GM19455 (cell line): ENCODE data around the gene GABBR2.
"Not testable (repeated sequence)": the region's sequence is repeated elsewhere in the genome, so short reads cannot be mapped to it uniquely, and the experiment has no call there.

Experiments used
- ATAC-seq: cut with Tn5 transposase; IDR thresholded peaks from one replicate; pipeline ENCODE4 v1.9.1; 2021; ENCODE audit not compliant: unreplicated experiment

The GABBR2 gene

DNA sequence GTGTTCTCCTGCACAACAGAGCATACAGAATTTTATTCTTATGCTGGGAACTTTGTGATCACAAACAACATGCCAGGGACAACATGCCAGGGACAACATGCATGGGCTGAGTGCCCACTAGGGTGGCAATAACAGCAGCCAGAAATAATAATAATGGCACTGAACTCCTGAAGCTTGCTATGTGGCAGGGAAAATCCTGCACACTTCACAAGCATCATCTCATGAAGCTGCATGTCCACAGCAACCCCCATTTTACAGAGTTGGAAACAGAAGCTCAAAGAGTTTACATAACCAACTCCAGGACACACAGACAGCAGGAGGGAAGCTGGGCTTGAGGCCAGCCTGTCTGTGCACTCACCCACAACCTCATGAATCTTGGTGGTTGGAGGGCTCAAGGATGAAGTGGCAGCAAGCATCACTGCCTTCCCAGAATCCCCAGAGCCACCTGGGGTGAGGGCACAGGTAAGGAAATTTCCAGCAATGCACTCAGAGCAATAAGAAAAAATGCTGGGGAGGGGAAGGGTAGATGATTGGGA is 111.4 kb downstream of the GABBR2 start:
- ATAC-seq: no peak

DNA sequence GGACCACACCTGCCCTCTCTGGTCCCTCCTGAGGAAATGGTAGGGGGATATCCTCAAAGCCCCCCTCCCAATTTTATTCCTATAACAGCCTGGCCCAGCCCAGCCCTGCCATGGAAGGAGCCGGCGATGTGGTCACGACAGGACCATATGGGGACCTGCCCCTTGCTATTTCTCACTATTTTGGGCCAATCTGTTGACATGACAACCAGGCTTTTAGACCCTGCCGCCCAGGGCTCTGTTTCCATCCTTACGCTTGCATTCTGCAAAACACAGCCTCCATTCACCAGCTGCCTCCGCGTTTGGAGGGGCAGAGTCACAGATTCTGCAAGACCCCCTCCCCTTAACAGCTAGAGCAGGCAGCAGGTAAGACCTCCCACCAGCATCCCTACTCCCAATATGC is 112.2 kb downstream of the GABBR2 start:
- ATAC-seq: no peak

DNA sequence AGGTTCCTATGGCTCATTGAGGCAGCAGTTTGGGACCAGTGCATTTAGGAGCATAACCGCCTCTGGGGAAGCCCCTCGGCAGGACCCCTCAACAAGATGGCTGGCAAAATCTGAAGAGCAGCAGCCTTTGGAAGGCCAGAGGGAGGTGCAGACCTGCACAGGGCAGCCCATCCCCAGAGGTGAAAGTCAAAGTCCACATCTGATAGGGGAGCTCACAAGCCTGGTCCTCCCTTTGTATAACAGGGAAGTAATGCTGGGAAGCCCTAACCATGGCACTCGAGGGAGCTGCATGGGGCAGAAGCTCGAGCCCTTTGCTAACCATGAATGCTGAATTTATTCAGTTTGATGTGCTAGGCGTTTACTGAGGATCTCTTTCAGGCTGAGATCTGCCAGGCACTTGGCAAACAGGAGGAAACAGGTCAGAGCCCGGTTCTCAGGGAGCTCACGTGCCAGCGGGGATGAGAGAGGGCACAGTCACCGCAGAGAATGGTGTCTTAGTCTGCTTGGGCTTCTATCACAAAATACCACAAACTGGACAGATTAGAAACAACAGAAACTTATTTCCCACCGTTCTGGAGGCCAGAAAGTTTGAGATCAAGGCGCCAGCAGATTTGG is 114.1 kb downstream of the GABBR2 start:
- no peak for ATAC-seq

DNA sequence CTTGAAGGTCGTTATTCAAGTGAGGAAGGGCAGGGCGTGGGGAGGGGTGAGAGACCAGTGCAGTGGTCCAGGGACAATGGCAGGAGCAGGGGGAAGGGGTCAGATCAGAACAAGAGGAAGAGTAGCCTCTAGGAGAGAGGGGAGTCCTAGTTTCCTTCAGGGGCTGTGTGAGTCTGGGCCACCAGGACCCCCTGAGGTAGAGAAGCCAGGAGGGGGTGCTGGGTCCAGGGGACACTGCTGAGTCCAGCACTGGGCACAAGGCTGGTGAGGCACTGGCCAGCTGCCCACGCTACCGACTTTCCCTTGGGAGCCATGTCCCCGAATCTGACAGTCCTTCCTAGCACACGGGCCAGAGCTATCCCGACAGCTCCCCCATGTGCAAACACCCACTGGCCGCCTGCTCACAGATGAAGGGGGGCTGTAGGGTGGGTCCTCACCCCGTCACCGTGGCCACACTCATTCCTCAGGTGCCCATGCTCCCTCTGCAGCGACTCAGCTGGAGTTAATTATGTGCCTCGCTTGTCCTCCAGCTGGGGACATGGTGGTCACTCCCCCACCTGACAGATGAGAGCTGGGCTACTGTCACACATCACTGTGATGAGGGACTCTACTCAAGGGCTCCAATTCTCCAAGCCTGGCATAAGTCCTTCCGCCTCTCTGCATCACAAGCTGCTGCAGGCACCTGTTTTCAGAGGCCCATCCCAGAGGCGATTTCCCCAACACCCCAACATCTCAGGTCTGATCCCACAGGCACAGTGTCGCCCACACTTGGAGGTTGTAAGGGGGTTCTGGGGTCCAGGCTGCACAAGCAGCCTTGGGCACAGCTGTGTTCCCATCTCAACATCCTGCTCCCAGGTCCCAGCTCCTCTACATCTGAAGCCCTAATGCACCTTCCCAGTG is 115.1 kb downstream of the GABBR2 start:
- no peak for ATAC-seq

DNA sequence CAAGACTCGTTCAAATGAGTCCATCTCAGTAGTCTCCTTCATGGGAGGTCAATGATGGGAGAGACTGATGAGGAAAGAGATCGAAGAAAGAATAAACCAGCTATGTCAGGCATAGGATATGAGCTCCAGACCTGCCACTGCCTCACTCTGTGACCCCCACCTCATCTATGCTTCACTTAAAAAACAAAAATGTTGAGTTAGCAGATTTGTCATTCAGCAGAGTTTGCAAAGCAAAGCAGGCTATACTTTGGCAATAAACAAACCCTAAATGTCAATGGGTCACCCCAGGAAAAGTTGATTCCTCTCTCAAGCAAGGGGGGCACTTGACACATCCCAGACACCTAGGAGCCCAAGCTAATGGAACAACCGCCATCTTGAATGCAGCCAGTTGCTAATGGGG is 117.0 kb downstream of the GABBR2 start:
- ATAC-seq: no peak

DNA sequence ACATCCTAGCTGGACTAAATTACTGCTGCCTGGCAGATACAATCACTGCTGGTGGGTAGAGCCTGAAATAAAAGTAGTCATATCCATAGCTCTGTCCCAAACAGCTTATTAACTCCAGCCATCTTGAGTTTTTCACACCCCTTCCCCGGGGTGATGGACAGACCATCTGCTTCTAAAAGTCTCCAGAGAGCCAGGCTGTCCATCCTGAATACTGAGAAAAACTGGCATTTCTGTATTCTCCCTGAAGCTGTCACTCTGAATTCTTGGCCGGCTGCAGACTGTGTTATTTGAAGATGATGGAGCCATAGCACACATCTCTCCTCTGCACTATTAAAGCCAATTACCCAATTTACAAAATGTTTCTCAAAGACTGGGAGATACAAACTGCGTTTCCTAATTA is 118.6 kb downstream of the GABBR2 start:
- no peak for ATAC-seq

DNA sequence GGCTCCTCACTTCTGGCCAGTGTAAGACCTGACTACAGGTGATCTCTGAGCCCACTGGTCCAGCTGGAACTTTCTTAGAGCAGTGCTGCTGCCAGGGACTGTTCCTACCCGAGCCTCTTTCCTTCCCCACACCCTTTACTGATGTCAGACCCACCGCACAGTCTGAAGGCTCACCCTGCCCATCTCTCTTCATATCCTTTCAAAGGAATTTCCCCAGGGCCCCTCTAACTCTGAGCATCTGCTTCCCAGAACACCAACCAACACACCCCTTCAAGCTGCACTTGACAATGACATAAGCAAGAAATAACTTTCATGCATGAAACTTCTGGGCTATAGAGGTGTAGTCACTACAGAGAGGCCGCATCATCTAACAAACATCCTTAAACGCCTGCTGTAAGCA is 119.6 kb downstream of the GABBR2 start:
- ATAC-seq: no peak

DNA sequence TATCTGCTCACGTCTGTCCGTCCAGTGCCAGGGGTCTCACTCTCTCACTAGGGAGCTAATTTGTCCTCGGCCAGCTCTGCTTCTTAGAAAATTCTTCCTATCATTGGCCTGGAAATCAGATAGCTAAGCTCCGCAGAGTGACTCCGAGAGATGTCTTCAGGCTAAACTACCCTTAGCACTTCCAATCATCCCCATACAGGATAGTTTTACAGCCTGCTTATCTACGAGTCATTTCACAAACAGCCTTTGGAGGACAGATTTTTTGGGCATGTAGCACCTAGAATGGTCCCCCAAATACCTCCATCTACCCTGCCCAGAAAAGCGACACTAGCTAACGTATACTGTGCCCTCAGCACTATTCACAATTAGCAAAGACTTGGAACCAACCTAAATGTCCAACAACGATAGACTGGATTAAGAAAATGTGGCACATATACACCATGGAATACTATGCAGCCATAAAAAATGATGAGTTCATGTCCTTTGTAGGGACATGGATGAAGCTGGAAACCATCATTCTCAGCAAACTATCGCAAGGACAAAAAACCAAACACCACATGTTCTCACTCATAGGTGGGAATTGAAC is 123.8 kb downstream of the GABBR2 start:
- not testable (repeated sequence) for ATAC-seq

DNA sequence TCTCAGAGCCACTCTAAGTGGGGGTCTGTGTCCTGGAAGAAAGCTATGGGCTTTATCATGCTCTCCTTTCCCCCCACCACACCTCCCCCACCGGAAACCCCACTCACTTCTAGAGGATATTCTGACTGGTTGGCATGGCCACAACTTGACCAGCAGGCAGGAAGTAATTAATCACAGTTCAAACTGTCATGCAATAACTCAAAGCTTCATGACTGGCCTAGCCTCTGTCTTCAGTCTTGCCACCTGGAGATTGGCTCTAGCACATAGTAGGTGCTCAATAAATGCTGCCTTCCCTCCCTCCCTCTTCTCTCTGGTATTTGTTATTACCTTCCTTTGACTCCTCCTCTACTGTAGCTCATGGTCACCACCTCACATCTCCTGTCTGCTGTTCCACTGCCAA is 124.7 kb downstream of the GABBR2 start:
- ATAC-seq: no peak

DNA sequence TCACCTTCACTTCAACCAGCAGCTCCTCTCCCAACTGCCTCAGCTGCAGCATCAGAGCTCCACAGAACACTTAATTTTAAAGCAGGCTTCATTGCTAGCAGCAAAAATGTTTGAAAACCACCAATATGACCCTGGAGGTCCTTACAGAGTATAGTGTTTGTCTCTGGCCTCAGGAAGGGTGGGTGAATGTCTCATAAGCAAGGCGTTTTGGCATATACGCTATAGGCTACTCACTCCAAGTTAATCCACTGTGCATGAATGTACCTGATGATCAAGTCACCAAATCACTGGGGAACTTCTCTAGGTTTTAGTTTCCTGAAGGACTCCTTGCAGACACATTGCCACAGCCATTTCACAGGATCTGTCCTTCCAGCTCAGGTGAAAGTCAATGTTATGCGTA is 125.3 kb downstream of the GABBR2 start:
- no peak for ATAC-seq

DNA sequence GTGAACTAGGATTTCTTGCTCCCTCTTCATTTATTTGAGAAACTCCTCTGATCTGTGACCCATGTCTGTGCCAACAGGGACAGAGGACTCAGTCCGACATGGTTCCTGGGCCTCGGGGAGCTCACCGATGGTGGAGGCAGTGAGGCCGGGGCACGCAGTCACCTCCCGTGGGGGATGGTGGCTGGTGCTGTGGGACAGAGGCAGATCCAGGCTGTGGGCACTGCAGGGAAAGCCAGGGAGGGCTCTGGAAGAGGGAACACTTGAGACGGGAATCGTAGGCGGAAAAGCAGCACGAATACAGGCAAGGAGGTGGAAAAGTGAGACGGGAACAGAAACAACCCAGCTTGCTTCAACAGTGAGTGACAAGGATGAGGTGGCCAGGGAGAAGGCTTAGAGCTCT is 127.8 kb downstream of the GABBR2 start:
- ATAC-seq: no peak

DNA sequence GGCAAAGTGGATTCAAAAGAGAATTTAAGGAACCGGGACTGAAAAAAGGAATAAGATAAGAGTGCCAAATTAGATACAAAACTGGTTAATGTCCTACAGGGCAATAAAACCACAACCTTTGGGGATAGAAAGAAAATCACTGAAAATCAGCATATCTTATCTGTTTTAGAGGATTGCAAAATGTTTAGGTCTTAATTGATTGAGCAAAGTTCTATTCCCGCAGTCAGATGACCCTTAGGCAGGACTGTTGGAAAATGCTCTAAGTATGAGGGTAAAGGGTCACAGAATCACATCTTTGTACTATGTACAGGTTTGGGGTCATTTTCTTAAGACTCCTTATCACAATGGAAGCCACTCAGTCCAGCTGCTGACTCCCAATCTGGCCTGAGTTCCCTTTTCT is 129.0 kb downstream of the GABBR2 start:
- no peak for ATAC-seq

DNA sequence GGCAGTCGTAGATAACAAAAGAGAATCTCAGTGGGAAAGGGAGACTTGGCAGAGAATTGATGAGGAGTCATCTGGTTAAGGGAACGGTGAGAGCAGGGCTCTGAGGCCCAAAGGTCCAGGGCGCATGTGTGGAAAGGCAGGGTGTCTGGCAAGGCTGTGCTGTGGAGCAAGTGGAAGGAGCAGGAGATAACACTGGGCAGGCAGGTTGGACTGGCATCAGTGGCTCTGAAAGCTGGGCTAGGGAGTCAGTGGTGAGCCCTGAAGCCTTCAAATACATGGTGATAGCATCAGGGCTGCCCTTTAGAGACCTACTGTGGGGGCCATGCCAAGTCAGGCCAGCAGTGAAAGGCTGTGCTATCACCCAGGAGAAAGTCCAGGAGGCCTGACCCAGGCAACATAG is 131.3 kb downstream of the GABBR2 start:
- no peak for ATAC-seq

DNA sequence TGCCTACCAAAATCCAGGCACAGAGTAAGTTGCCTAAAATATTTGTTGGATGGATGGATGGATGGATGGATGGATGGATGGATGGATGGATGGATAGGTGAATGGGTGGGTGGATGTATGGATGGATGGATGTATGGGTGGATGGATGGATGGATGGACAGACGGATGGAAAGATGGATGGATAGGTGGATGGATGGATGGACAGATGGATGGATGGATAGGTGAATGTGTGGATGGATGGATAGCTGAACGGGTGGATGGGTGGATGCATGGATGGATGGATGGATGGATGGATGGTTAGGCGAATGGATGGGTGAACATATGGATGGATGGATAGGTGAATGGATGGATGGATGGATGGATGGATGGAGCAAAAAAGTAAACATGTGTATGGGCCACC is 131.9 kb downstream of the GABBR2 start:
- no peak for ATAC-seq

DNA sequence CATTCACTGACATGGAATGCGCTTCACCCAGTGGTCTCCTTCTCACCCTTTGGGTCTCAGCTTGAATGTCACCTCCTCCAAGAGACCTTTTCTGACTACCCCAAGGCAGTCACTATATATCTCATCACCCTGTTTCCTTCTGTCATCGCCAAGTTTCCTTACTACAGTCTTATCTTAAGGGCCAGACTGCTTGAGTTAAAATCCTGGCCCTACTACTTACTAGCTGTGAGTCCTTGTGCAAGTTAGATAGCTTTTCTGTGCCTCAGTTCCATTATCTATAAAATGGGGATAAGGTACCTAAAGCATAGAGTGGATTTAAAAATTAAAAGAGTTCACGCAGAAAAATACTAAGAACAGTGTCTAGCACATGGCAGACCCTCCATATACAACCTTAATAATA is 132.4 kb downstream of the GABBR2 start:
- ATAC-seq: peak; percentile 22

DNA sequence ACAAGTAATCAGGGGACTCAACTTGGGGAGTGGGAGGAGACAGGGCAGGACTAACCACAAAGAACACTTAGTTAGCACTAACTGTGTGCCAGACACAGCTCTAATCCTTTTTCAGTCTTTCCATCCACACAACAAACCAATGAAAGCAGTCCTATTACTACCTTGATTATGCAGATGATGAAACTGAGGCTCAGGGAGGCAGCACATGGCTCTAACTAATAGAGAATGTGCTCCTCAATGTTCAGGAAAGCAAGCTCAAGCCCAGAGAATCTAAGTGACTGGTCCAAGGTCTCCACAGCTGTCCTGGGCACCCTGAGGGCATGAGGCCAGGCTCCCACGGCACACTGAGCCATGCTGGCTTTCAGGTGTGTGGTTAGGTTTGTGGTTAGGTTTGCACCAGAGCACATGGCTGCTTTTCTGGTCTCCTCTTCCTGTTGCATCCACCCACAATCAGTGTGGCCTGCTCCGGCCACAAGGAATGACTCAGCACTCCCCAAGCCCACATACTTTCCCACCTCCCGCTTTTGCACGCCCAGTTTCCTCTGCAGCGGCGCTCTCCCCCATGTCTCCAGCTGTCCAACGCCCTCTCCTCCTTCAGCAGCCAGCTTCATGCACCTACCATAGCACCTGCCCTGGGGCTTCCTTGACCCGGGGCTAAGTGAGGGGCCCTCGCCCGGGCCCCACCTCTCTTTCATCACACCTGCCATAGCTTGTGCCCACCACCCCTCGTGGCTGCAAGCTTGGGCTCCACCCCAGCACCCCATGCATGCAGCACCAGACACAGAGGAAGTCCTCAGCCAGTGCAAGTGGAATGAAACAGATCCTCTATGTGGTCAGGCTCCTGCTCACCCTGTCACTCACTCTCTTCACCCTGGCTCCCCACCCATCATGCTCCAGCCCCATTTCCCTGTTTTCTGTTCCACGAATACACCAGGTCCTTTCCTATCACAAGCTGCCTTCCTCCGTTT is 133.1 kb downstream of the GABBR2 start:
- ATAC-seq: peak; percentile 79

DNA sequence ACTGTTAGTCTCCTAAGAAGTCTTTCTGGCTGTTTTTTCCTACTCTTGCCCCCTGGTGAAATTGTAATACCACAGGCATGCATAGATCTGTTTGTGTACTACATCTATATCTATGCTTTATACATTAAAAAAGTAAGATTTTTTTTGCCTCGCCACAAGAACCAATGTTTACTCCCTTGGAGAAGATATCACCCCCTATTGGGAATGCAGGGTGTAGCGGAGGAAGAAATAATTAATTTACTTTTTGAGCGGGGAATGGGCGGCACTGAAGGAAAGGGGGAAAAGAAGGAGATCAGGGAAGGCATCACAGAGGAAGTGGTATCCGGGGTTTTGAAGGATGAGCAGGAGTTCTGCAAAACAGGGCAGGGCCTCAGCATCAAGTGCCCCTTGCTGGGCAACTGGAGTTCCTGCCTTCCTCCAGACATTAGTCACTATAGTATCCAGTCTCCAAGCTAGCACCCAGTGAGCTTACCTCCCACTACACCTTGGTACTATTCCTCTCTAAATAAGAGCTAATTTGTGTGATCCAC is 134.9 kb downstream of the GABBR2 start:
- no peak for ATAC-seq

DNA sequence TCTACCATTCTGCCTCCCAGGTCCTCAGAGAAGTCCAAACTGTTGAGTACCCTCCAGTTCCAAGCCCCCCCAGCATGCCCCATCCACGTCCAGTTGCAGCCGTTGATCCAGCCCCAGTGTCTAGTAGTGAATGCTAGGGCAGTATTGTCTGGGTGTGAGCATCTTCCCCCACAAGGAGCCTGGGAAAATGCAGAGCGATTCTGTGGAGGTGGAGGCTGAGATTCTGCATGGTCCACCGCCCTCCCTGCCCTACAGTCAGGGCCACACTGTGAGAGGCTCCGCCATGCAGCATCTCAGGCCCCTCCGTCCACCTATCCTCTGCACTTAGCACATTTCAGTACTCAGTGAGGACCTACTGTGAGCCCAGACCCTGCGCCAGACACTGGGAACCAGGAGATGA is 135.9 kb downstream of the GABBR2 start:
- no peak for ATAC-seq

DNA sequence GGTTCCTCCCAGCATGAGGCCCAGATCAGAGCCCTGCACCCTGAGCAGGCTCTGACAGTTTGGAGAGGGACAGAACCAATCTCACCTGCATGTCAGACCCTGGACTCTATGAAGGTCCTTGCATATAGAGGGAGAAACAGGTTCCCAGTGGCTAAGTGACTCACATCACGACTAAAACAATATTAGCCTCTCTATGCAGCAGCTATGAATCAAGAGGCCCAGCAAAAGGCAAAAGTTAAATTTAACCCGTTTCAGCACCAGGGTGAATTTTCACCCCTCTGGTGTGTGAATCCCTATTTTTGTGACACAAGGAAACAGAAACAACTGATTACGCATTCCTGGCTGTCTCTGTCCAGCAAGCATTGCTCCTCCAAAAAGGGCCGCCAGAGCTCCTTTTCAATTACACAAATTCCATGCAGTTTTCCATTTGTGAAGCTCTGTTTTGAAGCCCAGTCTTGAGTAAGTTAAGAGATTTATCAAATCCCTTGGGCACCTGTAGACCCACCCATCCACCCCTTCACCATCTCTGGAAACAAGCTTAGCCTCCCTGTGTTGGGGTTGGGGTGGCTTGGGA is 136.6 kb downstream of the GABBR2 start:
- ATAC-seq: no peak

DNA sequence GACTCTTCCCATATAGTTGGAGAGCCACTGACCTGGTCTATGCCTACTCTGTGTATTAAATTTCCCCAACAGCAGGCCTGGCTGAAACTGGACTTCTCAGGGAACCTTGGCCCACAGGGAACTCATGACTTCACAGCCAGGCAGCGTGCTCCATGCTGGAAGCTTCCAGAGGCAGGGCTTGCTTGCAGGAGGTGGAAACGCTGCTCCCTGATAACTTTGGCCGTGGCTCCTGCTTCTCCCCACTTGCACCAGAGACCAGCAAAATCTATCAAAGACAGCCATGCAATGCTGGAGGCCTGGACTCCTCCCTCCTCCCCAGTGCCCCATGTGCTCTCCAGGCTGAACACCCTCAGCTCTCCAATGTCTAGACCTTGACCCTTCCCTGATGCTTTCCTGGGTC is 137.1 kb downstream of the GABBR2 start:
- no peak for ATAC-seq
